ENCODE data around the gene PIGH.

DNA sequence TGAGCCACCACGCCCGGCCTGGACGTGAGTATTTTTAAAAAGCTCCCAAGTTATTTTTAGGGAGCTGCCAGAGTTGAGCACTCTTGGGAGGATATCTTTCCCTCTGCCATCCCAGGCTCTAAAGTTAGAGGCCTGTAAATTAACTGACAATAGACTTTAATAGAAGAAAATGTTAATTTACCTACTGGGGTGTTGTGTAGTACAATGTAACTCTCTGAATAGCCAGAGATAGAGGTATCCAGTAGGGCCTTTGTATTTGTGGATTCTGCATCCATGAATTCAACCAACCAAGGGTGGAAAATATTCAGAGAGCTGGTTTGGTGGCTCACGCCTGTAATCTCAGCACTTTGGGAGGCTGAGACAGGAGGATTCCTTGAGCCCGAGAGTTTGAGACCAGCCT lies 7.6 kb upstream of the PIGH start:
- TF ChIP-seq, protein P1, sequence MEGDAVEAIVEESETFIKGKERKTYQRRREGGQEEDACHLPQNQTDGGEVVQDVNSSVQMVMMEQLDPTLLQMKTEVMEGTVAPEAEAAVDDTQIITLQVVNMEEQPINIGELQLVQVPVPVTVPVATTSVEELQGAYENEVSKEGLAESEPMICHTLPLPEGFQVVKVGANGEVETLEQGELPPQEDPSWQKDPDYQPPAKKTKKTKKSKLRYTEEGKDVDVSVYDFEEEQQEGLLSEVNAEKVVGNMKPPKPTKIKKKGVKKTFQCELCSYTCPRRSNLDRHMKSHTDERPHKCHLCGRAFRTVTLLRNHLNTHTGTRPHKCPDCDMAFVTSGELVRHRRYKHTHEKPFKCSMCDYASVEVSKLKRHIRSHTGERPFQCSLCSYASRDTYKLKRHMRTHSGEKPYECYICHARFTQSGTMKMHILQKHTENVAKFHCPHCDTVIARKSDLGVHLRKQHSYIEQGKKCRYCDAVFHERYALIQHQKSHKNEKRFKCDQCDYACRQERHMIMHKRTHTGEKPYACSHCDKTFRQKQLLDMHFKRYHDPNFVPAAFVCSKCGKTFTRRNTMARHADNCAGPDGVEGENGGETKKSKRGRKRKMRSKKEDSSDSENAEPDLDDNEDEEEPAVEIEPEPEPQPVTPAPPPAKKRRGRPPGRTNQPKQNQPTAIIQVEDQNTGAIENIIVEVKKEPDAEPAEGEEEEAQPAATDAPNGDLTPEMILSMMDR (IDR thresholded peaks at IDR 0.05; ENCODE audit: low read depth, low read length) = no peak
- no peak for TF ChIP-seq EZH2phosphoT487 (IDR thresholded peaks at IDR 0.05; ENCODE audit: low read depth)
